Stimulated activated naive CD8-positive, alpha-beta T cell treated with anti-CD3 and anti-CD28 coated beads, Interleukin-15, amount 100 ng/mL, for 72 hours (primary cell): ENCODE measurements around the gene SCFD1.
"Not testable (repeated sequence)": the region's sequence is repeated elsewhere in the genome, so short reads cannot be mapped to it uniquely, and the experiment has no call there.

Experiments used
- ATAC-seq: fragments of 150-1000 bp; cut with Tn5 transposase; 2 replicates; pipeline ENCODE4 v1.10.0; 2021; ENCODE audit warnings: mild to moderate bottlenecking, moderate library complexity
- DNase-seq, 2 donors: peaks; one replicate each; pipeline ENCODE4 v3.0.0; 2021 to 2022
- H3K27ac Mint-ChIP-seq, 2 donors: one replicate each; pipeline ENCODE4 v1.8.0; 2022; ENCODE audit warnings: mild to moderate bottlenecking in 2 of 2, mixed read lengths in 2 of 2, moderate library complexity in 2 of 2
- H3K27me3 Mint-ChIP-seq: one replicate; pipeline ENCODE4 v1.8.0; 2022; ENCODE audit warnings: mixed read lengths
- H3K4me1 Mint-ChIP-seq: one replicate; pipeline ENCODE4 v1.8.0; 2022; ENCODE audit warnings: mild to moderate bottlenecking, mixed read lengths
- H3K4me3 Mint-ChIP-seq, 2 donors: one replicate each; pipeline ENCODE4 v1.8.0; 2022; ENCODE audit warnings: mild to moderate bottlenecking in 2 of 2, mixed read lengths in 2 of 2, moderate library complexity in 1 of 2
- H3K9me3 Mint-ChIP-seq, 2 donors: one replicate each; pipeline ENCODE4 v1.8.0; 2022; ENCODE audit warnings: mixed read lengths in 2 of 2

Gene SCFD1

GRCh38 chr14:30621940-30622830 lies at the start of gene SCFD1:
Gene SCFD1 (plus strand): TSS chr14:30622319. CDS start chr14:30622339, 20 bp downstream.
- Mint-ChIP-seq H3K27ac (peak within 1 kb of the TSS; percentile 94), H3K27me3 (no peaks in the 10 kb centered on the region), H3K4me1 (peaks cover 32% of the 10 kb centered on the region), H3K4me3 (peak within 1 kb of the TSS; percentile 86 to 89), H3K9me3 (no peaks in the 10 kb centered on the region)
- DNase-seq (peak; percentile 88 to 92), ATAC-seq (peak; percentile 98)

- Mint-ChIP-seq H3K4me1 (peaks cover 79% of the 10 kb centered on the region), H3K9me3 (no peaks in the 10 kb centered on the region), H3K27me3 (no peaks in the 10 kb centered on the region), H3K27ac (no peak overlapping the region), H3K4me3 (no peak overlapping the region)
- no peak for DNase-seq
- ATAC-seq, result no peak
Observed at GRCh38 chr14:30572771-30573170, 49.3 kb upstream of the SCFD1 start.

- no peaks in the 10 kb centered on the region for H3K9me3 Mint-ChIP-seq
- H3K27me3 Mint-ChIP-seq, result no peaks in the 10 kb centered on the region
- ATAC-seq (no peak), DNase-seq (no peak)
- H3K4me3 Mint-ChIP-seq, result no peak overlapping the region
- H3K27ac Mint-ChIP-seq, result no peak overlapping the region
- H3K4me1 Mint-ChIP-seq, result peaks cover 75% of the 10 kb centered on the region
Observed at GRCh38 chr14:30573226-30573814, 48.8 kb upstream of the SCFD1 start.

- ATAC-seq (no peak), DNase-seq (no peak)
- Mint-ChIP-seq H3K27me3 (no peaks in the 10 kb centered on the region), H3K9me3 (no peaks in the 10 kb centered on the region), H3K4me1 (peaks cover 75% of the 10 kb centered on the region), H3K4me3 (no peak overlapping the region), H3K27ac (no peak overlapping the region)
Observed at GRCh38 chr14:30573966-30574365, 48.2 kb upstream of the SCFD1 start.

GRCh38 chr14:30574777-30575176 lies 47.3 kb upstream of the SCFD1 start:
- not testable (repeated sequence) for H3K27me3 Mint-ChIP-seq, H3K4me3 Mint-ChIP-seq, H3K27ac Mint-ChIP-seq, ATAC-seq, H3K9me3 Mint-ChIP-seq, DNase-seq
- H3K4me1 Mint-ChIP-seq, result peaks cover 67% of the 10 kb centered on the region

GRCh38 chr14:30576333-30576732 lies 45.8 kb upstream of the SCFD1 start:
- H3K9me3 Mint-ChIP-seq, DNase-seq, H3K4me3 Mint-ChIP-seq, H3K27me3 Mint-ChIP-seq, ATAC-seq, H3K27ac Mint-ChIP-seq: not testable (repeated sequence)
- peaks cover 52% of the 10 kb centered on the region for H3K4me1 Mint-ChIP-seq

GRCh38 chr14:30580616-30581282 lies 41.4 kb upstream of the SCFD1 start:
- H3K4me3 Mint-ChIP-seq, result no peak overlapping the region
- no peak for ATAC-seq
- no peak for DNase-seq

GRCh38 chr14:30581283-30581625 lies 40.9 kb upstream of the SCFD1 start:
- Mint-ChIP-seq H3K27ac (no peak overlapping the region), H3K4me3 (no peak overlapping the region), H3K4me1 (peaks cover 27% of the 10 kb centered on the region), H3K27me3 (no peaks in the 10 kb centered on the region), H3K9me3 (peaks cover 4 to 7% of the 10 kb centered on the region in 2 donors)
- no peak for ATAC-seq
- no peak for DNase-seq

More at GRCh38 chr14:30580616-30581282, 41.4 kb upstream of the SCFD1 start:
- Mint-ChIP-seq H3K27ac (no peak overlapping the region), H3K27me3 (no peaks in the 10 kb centered on the region), H3K9me3 (peaks cover 4 to 7% of the 10 kb centered on the region in 2 donors), H3K4me1 (peaks cover 27% of the 10 kb centered on the region)

GRCh38 chr14:30582376-30582775 lies 39.7 kb upstream of the SCFD1 start:
- no peak for DNase-seq
- H3K27ac Mint-ChIP-seq, result no peak overlapping the region
- no peak for ATAC-seq
- H3K4me1 Mint-ChIP-seq, result peaks cover 21% of the 10 kb centered on the region
- peaks cover 4 to 7% of the 10 kb centered on the region in 2 donors for H3K9me3 Mint-ChIP-seq
- no peaks in the 10 kb centered on the region for H3K27me3 Mint-ChIP-seq
- no peak overlapping the region for H3K4me3 Mint-ChIP-seq

GRCh38 chr14:30584058-30584630 lies 38.0 kb upstream of the SCFD1 start:
- Mint-ChIP-seq H3K9me3 (peaks cover 4 to 7% of the 10 kb centered on the region in 2 donors), H3K4me1 (peaks cover 12% of the 10 kb centered on the region), H3K4me3 (no peak overlapping the region), H3K27me3 (no peaks in the 10 kb centered on the region), H3K27ac (no peak overlapping the region)
- DNase-seq (no peak), ATAC-seq (no peak)

GRCh38 chr14:30585204-30585603 lies 36.9 kb upstream of the SCFD1 start:
- H3K27me3 Mint-ChIP-seq, result no peaks in the 10 kb centered on the region
- H3K4me1 Mint-ChIP-seq, result peaks cover 12% of the 10 kb centered on the region
- H3K4me3 Mint-ChIP-seq, result no peak overlapping the region
- H3K9me3 Mint-ChIP-seq, result peaks cover 4 to 7% of the 10 kb centered on the region in 2 donors
- ATAC-seq (no peak), DNase-seq (no peak)
- H3K27ac Mint-ChIP-seq, result no peak overlapping the region

- Mint-ChIP-seq H3K27ac (no peak overlapping the region), H3K9me3 (peaks cover 4 to 7% of the 10 kb centered on the region in 2 donors), H3K27me3 (no peaks in the 10 kb centered on the region), H3K4me1 (peaks cover 12% of the 10 kb centered on the region), H3K4me3 (no peak overlapping the region)
- DNase-seq (no peak), ATAC-seq (no peak)
Observed at GRCh38 chr14:30587141-30587540, 35.0 kb upstream of the SCFD1 start.

GRCh38 chr14:30588873-30589272 lies 33.2 kb upstream of the SCFD1 start:
- Mint-ChIP-seq H3K4me3 (no peak overlapping the region), H3K9me3 (peaks cover 0 to 7% of the 10 kb centered on the region in 2 donors), H3K27ac (peak overlapping the region in 1 of 2 donors; percentile 63), H3K4me1 (peaks cover 12% of the 10 kb centered on the region), H3K27me3 (no peaks in the 10 kb centered on the region)
- DNase-seq (no peak), ATAC-seq (no peak)

- Mint-ChIP-seq H3K4me3 (no peak overlapping the region), H3K9me3 (no peaks in the 10 kb centered on the region), H3K4me1 (no peaks in the 10 kb centered on the region), H3K27ac (no peak overlapping the region), H3K27me3 (no peaks in the 10 kb centered on the region)
- DNase-seq (no peak), ATAC-seq (no peak)
Observed at GRCh38 chr14:30596935-30597334, 25.2 kb upstream of the SCFD1 start.

GRCh38 chr14:30597504-30597903 lies 24.6 kb upstream of the SCFD1 start:
- no peak for DNase-seq
- Mint-ChIP-seq H3K9me3 (no peaks in the 10 kb centered on the region), H3K27me3 (no peaks in the 10 kb centered on the region), H3K4me3 (no peak overlapping the region), H3K4me1 (no peaks in the 10 kb centered on the region), H3K27ac (no peak overlapping the region)
- ATAC-seq, result no peak
